B cell (primary cell): ENCODE data around the gene TMEM126A. TPM values are rescaled to one million over a fixed set of nuclear protein-coding genes. Genes with fewer than 3 reads are reported as not detected.

ENCODE experiments used
- ATAC-seq: fragments of 200-7000 bp; cut with Tn5 transposase; one replicate; pipeline ENCODE4 v1.10.0; 2021; ENCODE audit warnings: low read depth, mild to moderate bottlenecking, moderate number of reproducible peaks, moderate library complexity
- CTCF ChIA-PET: fragments of 350-600 bp; sonication (Branson Sonifier 250); formaldehyde crosslinking; loops from one replicate; lab custom pipeline; 2021; ENCODE audit warnings: antibody characterized with exemption, inconsistent platforms; lab: Charles Lee
- POLR2A ChIA-PET: fragments of 350-600 bp; sonication (Branson Sonifier 250); formaldehyde crosslinking; loops from one replicate; lab custom pipeline; 2021; ENCODE audit warnings: antibody characterized with exemption; lab: Charles Lee
- DNase-seq: peaks from one replicate; pipeline ENCODE4 v3.0.0; 2013
- H2AFZ ChIP-seq: 2 replicates; pipeline ENCODE4 v1.6.1; 2012; ENCODE audit warnings: mild to moderate bottlenecking, low read depth, low read length; ENCODE audit not compliant: insufficient read depth, poor library complexity, severe bottlenecking
- H3K27ac ChIP-seq, 2 donors: 1 replicate in 1 of 2; 2 replicates in 1 of 2; pipeline ENCODE4 v1.5.1; 2012 to 2013; ENCODE audit warnings: low read length in 2 of 2, mild to moderate bottlenecking in 2 of 2, moderate library complexity in 1 of 2
- H3K27me3 ChIP-seq, 4 experiments: fragments of 200-600 bp in 1 of 4; sonication (generic) in 1 of 4; replicated peaks in 1 of 4; 1 replicate in 2 of 4; 2 replicates in 2 of 4; pipeline versions ENCODE4 v1.6.1 to v1.7.0; 2013 to 2016; ENCODE audit warnings: low read length in 3 of 4, mild to moderate bottlenecking in 2 of 4, mixed read lengths in 1 of 4, moderate library complexity in 1 of 4; ENCODE audit not compliant: insufficient read depth in 4 of 4, control insufficient read depth in 3 of 4; ENCODE audit errors: control extremely low read depth in 1 of 4
- H3K36me3 ChIP-seq, 2 experiments: replicated peaks in 1 of 2; 1 replicate in 1 of 2; 2 replicates in 1 of 2; pipeline versions ENCODE4 v1.6.1 to v1.7.1; 2013; ENCODE audit warnings: low read length in 1 of 2; ENCODE audit not compliant: insufficient read depth in 2 of 2, control insufficient read depth in 1 of 2; ENCODE audit errors: control extremely low read depth in 1 of 2, extremely low read depth in 1 of 2
- H3K4me1 ChIP-seq, 2 donors: fragments of 200-600 bp in 1 of 2; sonication (generic) in 1 of 2; 1 replicate in 1 of 2; 2 replicates in 1 of 2; pipeline versions ENCODE4 v1.5.1 to v1.6.1; 2013 to 2017; ENCODE audit warnings: low read length in 2 of 2; ENCODE audit not compliant: control insufficient read depth in 2 of 2, insufficient read depth in 2 of 2
- H3K4me2 ChIP-seq: replicated peaks from 2 replicates; pipeline ENCODE3; 2012; ENCODE audit warnings: mild to moderate bottlenecking, low read depth, low read length; ENCODE audit not compliant: poor library complexity, severe bottlenecking
- H3K4me3 ChIP-seq, 5 experiments: fragments of 200-600 bp in 1 of 5; sonication (generic) in 1 of 5; 1 replicate in 3 of 5; 2 replicates in 2 of 5; pipeline versions ENCODE4 v1.5.1 to v1.7.0; 2011 to 2016; ENCODE audit warnings: low read length in 4 of 5, mild to moderate bottlenecking in 4 of 5, low read depth in 2 of 5, control low read depth in 1 of 5, moderate library complexity in 1 of 5; ENCODE audit not compliant: insufficient read depth in 1 of 5; ENCODE audit errors: control extremely low read depth in 1 of 5, extremely low read depth in 1 of 5
- H3K79me2 ChIP-seq: fragments of 200-600 bp; sonication (generic); one replicate; pipeline ENCODE4 v1.6.0; 2016; ENCODE audit warnings: low read length; ENCODE audit not compliant: control insufficient read depth, insufficient read depth
- H3K9ac ChIP-seq: fragments of 200-600 bp; sonication (generic); 2 replicates; pipeline ENCODE4 v1.6.1; 2017; ENCODE audit warnings: mild to moderate bottlenecking, low read length, moderate library complexity
- H3K9me3 ChIP-seq, 3 donors: one replicate each; pipeline versions ENCODE4 v1.6.1 to v1.7.1; 2013; ENCODE audit warnings: low read length in 2 of 3; ENCODE audit not compliant: control insufficient read depth in 2 of 3, insufficient read depth in 1 of 3; ENCODE audit errors: control extremely low read depth in 1 of 3
- H4K20me1 ChIP-seq: 2 replicates; pipeline ENCODE4 v1.6.0; 2012; ENCODE audit warnings: mild to moderate bottlenecking, low read length; ENCODE audit not compliant: insufficient read depth, control insufficient read depth, poor library complexity, severe bottlenecking
- H3K27ac Mint-ChIP-seq: one replicate; pipeline ENCODE4 v1.8.0; 2021; ENCODE audit warnings: mixed read lengths
- H3K27me3 Mint-ChIP-seq: one replicate; pipeline ENCODE4 v1.8.0; 2021; ENCODE audit warnings: mixed read lengths
- H3K4me1 Mint-ChIP-seq: one replicate; pipeline ENCODE4 v1.8.0; 2021; ENCODE audit warnings: mixed read lengths
- H3K4me3 Mint-ChIP-seq: one replicate; pipeline ENCODE4 v1.8.0; 2021; ENCODE audit warnings: mixed read lengths
- H3K9me3 Mint-ChIP-seq: one replicate; pipeline ENCODE4 v1.8.0; 2022; ENCODE audit warnings: mixed read lengths; ENCODE audit not compliant: insufficient read depth
- CTCF ChIP-seq: fragments of 200-600 bp; IDR thresholded peaks from one replicate; pipeline ENCODE4 v1.8.0; 2022; ENCODE audit warnings: antibody characterized with exemption, mild to moderate bottlenecking
- EZH2 ChIP-seq: IDR thresholded peaks from 2 replicates; pipeline ENCODE4 v1.6.1; 2012; ENCODE audit warnings: borderline replicate concordance, low read depth, mild to moderate bottlenecking, moderate library complexity, low read length; ENCODE audit not compliant: insufficient read depth, poor library complexity, severe bottlenecking
- WGBS: methylation state at CpG from one replicate; pipeline ENCODE4 v1.1.5; 2013; ENCODE audit warnings: missing lambda C conversion rate; ENCODE audit not compliant: insufficient coverage; 5-methylcytosine and 5-hydroxymethylcytosine counted together
- intact Hi-C: fragments of 100-400 bp; cut with micrococcal nuclease; formaldehyde crosslinking; loops from one replicate; pipeline ENCODE4 v1.10.0; 2022
- polyA plus RNA-seq: library from polyadenylated mRNA; depleted of rRNA; stranded (reverse); fragments of >200 nt; gene quantifications from 2 replicates; pipeline ENCODE4 v1.2.3, GENCODE V29; 2012
- total RNA-seq, 2 donors: library from RNA; stranded (reverse); fragments of 120-200 nt in 1 of 2; gene quantifications; 1 replicate in 1 of 2; 2 replicates in 1 of 2; pipeline versions ENCODE4 v1.2.3 to v1.2.4, GENCODE V29; 2013 to 2022

The TMEM126A gene
- total and polyA plus RNA-seq, 2 donors (not counting 1 experiment from before 2014, with no cell fraction given) = 15.8 to 19.1 TPM

GRCh38 chr11:85679576-85679975 lies 31.8 kb downstream of the TMEM126A start:
- H3K9me3 Mint-ChIP-seq = no peaks in the 10 kb centered on the region
- ChIA-PET CTCF (interaction anchor here (0.9 to 1.1 kb wide), 2 partner anchors 14 to 23 kb away, joined by 3 read pairs; partner anchors contain the start of gene CREBZF), POLR2A (interaction anchor here (0.5 kb wide), 1 partner anchor 31 kb away, joined by 8 read pairs; no protein-coding TSS in a partner anchor)
- H3K4me1 Mint-ChIP-seq = peaks cover 17% of the 10 kb centered on the region
- no peak overlapping the region for H3K27ac Mint-ChIP-seq
- H3K27me3 Mint-ChIP-seq = peaks cover 9% of the 10 kb centered on the region
- Histone ChIP-seq H3K4me2 (no peak overlapping the region), H2AFZ (no peak overlapping the region), H3K4me3 (no peak overlapping the region), H3K27me3 (peaks cover 0 to 9% (median 0%) of the 10 kb centered on the region in 4 experiments), H3K36me3 (no peaks in the 10 kb centered on the region), H3K4me1 (peaks cover 0 to 4% of the 10 kb centered on the region in 2 donors), H3K27ac (no peak overlapping the region), H3K9me3 (no peaks in the 10 kb centered on the region), H4K20me1 (no peaks in the 10 kb centered on the region), H3K79me2 (peaks cover 3% of the 10 kb centered on the region), H3K9ac (no peak overlapping the region)
- ATAC-seq (no peak), DNase-seq (no peak)
- H3K4me3 Mint-ChIP-seq = no peak overlapping the region
- no peak for TF ChIP-seq EZH2
- TF ChIP-seq CTCF = no peak
- intact Hi-C loops = no loop called here
- no CpG with 5 or more reads among the region's 4 CpGs for WGBS

GRCh38 chr11:85680897-85681296 lies 33.1 kb downstream of the TMEM126A start:
- no peak overlapping the region for H3K27ac ChIP-seq
- ChIA-PET CTCF (no interaction called here), POLR2A (no interaction called here)
- WGBS = 75% methylated on average over 1 of the region's 1 CpG
- Mint-ChIP-seq H3K9me3 (no peaks in the 10 kb centered on the region), H3K27ac (no peak overlapping the region), H3K27me3 (peaks cover 9% of the 10 kb centered on the region), H3K4me3 (no peak overlapping the region), H3K4me1 (peaks cover 17% of the 10 kb centered on the region)
- H3K36me3 ChIP-seq = no peaks in the 10 kb centered on the region
- TF ChIP-seq EZH2 (no peak), CTCF (no peak)
- ATAC-seq = no peak
- DNase-seq = no peak
- H3K4me3 ChIP-seq = no peak overlapping the region
- H3K9ac ChIP-seq = no peak overlapping the region
- H3K9me3 ChIP-seq = no peaks in the 10 kb centered on the region
- H4K20me1 ChIP-seq = no peaks in the 10 kb centered on the region
- no peak overlapping the region for H3K4me2 ChIP-seq
- H3K27me3 ChIP-seq = peaks cover 0 to 9% (median 0%) of the 10 kb centered on the region in 4 experiments
- intact Hi-C loops = loop anchor here (5.0 kb wide), 1 partner anchor 54 kb away; the partner anchor contains the start of genes DLG2 and TMEM126B
- peaks cover 3% of the 10 kb centered on the region for H3K79me2 ChIP-seq
- no peak overlapping the region for H2AFZ ChIP-seq
- peaks cover 0 to 4% of the 10 kb centered on the region in 2 donors for H3K4me1 ChIP-seq
